ENCODE measurements around the gene MAP2K7.

Gene MAP2K7

GRCh38 chr19:7933411-7933810 lies 29.7 kb downstream of the MAP2K7 start:
- no peak for DNase-seq (ENCODE audit: low read depth)
- peak; percentile 25 for TF ChIP-seq CTCF (conservative IDR thresholded peaks at IDR 0.05; ENCODE audit: control insufficient read depth, insufficient read depth, low read depth, low read length)
- H3K4me3 ChIP-seq (ENCODE audit: control insufficient read depth, low read depth, low read length) = no peak overlapping the region

GRCh38 chr19:7933828-7934725 lies 30.4 kb downstream of the MAP2K7 start:
- H3K4me3 ChIP-seq (ENCODE audit: control insufficient read depth, low read depth, low read length) = no peak overlapping the region
- DNase-seq (ENCODE audit: low read depth) = no peak
- no peak for TF ChIP-seq CTCF (conservative IDR thresholded peaks at IDR 0.05; ENCODE audit: control insufficient read depth, insufficient read depth, low read depth, low read length)

GRCh38 chr19:7934766-7935165 lies 31.1 kb downstream of the MAP2K7 start:
- no peak overlapping the region for H3K4me3 ChIP-seq (ENCODE audit: control insufficient read depth, low read depth, low read length)
- TF ChIP-seq CTCF (conservative IDR thresholded peaks at IDR 0.05; ENCODE audit: control insufficient read depth, insufficient read depth, low read depth, low read length) = no peak
- DNase-seq (ENCODE audit: low read depth) = no peak

GRCh38 chr19:7940841-7941240 lies 37.2 kb downstream of the MAP2K7 start:
- no peak for DNase-seq (ENCODE audit: low read depth)
- no peak overlapping the region for H3K4me3 ChIP-seq (ENCODE audit: control insufficient read depth, low read depth, low read length)
- no peak for TF ChIP-seq CTCF (conservative IDR thresholded peaks at IDR 0.05; ENCODE audit: control insufficient read depth, insufficient read depth, low read depth, low read length)

- no peak for DNase-seq (ENCODE audit: low read depth)
- H3K4me3 ChIP-seq (ENCODE audit: control insufficient read depth, low read depth, low read length) = peak overlapping the region; percentile 93
- TF ChIP-seq CTCF (conservative IDR thresholded peaks at IDR 0.05; ENCODE audit: control insufficient read depth, insufficient read depth, low read depth, low read length) = no peak
Observed at GRCh38 chr19:7941895-7942596, 38.4 kb downstream of the MAP2K7 start.

GRCh38 chr19:7942981-7943443 lies 39.3 kb downstream of the MAP2K7 start:
- TF ChIP-seq CTCF (conservative IDR thresholded peaks at IDR 0.05; ENCODE audit: control insufficient read depth, insufficient read depth, low read depth, low read length) = no peak
- DNase-seq (ENCODE audit: low read depth) = no peak
- peak overlapping the region; percentile 93 for H3K4me3 ChIP-seq (ENCODE audit: control insufficient read depth, low read depth, low read length)

All from fibroblast of mammary gland (primary cell).